HG03135 (cell line): ENCODE results near the gene OPCML.

Source experiments
- ATAC-seq: cut with Tn5 transposase; IDR thresholded peaks from one replicate; pipeline ENCODE4 v1.9.1; 2021; ENCODE audit warnings: mild to moderate bottlenecking, moderate library complexity; ENCODE audit not compliant: unreplicated experiment

The OPCML gene

GRCh38 chr11:133202816-133203215 is 329.5 kb downstream of the OPCML start:
- ATAC-seq: no peak

- no peak for ATAC-seq
These were observed 333.9 kb downstream of the OPCML start for GRCh38 chr11:133198438-133198837.

GRCh38 chr11:133197425-133197824 is 334.9 kb downstream of the OPCML start:
- no peak for ATAC-seq

DNA sequence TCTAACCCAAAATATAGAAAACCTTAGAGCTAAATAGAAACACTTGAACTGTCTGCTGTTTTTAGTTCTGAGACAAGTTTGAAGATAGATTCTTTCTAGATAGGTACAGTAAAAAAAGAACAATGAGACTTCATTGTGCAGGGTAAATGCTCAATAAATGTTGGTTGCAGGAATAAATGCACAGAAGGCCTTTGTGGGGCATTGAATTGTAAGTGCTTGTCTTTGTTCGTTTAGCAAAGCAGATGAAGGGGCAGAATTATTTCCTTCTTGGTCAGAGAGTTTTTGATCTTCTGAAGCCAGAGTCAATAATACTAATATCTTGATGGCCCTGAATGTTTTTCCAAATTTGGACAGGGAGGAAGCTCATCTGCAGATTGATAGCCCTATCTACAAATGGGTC is 340.4 kb downstream of the OPCML start:
- no peak for ATAC-seq

GRCh38 chr11:133181667-133182066 is 350.6 kb downstream of the OPCML start:
- no peak for ATAC-seq

DNA sequence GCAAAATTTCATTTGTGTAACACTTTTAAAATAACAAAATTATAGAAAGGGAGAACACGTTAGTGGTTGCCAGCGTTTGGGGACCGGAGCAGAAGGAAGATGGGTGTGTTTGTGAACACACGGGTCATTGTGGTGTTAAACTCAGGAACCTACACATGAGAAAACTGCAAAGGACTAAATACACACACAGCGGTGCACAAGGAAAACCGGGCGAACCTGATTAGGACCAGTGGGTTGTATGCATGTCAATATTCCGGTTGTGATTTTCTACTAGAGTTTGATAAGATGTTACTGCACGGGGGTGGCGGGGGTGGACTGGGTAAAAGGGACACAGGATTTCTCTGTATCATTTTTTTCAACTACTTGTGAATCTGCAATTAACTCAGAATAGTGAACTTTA is 351.2 kb downstream of the OPCML start:
- no peak for ATAC-seq

DNA sequence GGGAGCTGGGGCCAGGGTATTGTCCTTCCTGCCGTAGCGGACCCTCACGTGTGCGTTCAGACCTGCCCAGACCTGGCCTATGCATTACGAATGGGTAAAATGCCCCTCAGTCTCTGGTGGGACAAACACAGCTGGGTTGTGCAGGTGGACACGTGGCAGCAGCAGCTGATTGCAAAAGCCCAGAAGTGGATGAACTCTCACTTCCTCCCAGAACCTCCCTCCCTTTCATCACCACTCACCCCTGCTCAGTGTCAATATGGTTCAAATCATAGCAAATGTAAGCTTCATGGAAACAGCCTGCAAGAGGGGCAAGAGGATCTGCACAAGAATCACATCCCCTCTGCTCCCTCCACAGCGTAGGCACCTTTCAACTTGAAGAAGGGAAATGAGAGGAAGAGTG is 352.1 kb downstream of the OPCML start:
- no peak for ATAC-seq

DNA sequence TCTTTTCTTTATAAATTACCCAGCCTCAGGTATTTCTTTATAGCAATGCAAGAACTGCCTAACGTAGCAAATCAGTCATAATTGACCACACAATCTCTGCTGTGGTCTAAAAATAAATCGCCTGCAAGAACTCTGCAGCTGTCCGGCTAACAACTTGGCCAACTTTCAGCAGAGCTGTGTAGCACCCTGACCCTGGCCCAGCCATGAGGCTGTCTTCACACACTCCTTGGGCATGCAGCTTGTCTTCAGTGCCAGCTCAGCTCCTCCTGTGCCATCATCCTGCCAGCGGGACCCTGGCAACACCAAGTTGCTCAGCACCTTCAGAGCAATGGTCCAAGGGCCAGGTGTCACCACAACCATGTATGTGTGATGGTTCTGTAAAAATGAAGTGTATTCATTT is 355.6 kb downstream of the OPCML start:
- ATAC-seq: no peak

DNA sequence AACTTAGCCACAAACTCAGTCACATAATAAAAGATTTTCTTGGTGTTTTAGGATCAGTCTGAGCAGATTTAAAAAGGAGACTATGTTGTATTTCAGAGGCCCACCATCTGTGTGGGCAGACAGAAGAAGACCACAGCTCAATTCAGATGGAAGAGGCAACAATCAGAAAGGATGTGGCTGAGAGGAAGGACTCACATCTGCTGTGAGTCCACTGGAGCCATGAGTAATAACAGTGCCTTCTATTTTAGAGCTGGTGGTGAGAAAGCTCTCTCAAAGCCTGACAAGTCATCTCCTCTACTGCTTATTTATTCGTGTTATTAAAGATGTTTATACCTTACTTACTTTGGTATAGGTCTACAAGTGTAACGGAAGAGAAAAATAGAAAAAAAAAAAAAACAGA is 357.2 kb downstream of the OPCML start:
- ATAC-seq: no peak

DNA sequence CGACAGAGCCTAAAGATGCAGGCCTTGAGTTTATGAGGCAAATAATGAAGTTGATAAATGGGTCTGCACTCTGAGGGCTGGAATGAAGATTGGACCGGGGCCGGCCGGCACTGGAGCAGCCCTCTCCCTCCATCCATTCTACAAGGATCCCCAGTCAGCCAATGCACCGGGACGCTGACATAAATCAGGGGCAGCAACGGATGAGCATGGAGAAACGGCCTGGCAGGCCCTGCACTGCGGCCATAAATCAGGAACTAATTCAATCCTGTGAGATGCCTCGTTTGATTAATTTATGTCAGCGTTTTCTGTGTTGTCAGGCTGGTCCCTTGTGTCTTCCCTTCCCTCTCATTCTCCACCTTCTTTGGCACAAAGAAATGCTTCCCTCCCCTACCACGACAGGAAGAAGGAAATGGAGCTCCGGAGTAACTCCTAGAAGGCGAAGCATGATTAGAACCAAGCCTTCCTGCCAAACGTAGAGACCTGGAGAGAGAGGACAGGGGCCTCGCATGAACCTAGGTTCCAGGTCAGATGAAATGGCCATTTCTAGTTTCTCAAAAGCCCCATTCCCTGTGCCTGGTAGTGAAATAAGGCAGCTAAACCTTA is 358.4 kb downstream of the OPCML start:
- ATAC-seq: no peak

GRCh38 chr11:133172349-133172748 is 360.0 kb downstream of the OPCML start:
- no peak for ATAC-seq

DNA sequence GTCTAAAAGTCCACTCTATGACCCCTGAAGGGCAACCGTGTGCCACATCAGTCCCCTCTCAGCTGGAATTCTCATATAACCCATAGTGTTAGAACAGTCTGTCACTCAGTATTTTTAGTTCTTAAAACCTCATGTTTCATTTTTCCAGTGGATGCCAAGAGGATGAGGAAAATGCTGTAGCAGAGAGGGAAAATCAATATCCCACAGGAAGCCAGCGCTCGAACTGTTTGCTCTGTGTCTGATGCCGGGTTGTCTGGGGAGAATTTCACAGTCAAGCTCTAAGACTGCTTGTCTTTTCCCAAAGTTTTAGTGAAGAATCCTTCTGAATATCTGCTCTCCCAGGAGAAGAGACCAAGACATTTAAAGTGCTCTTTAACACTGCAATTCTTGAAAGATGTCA is 360.9 kb downstream of the OPCML start:
- no peak for ATAC-seq

DNA sequence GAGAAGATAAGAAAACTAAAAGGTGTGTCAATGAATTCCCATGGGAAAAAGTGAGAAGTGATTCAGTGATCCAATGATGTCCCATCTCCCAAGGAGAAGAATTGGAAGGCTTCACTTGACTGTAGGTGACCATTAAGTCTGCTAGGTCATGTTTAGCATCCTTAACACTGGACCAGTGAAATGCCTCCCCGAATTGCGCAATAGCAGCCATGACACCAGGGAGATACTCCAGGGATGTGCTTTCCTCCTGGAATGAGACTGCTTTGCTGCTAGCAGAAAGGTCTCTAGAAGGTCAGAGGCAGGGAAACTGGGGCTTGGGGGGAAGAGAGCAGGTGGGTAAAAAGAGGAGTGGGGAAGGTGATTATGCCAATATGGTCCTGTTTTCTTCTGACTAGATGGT is 364.3 kb downstream of the OPCML start:
- ATAC-seq: no peak

- no peak for ATAC-seq
These were observed 365.6 kb downstream of the OPCML start for GRCh38 chr11:133166662-133167061.

DNA sequence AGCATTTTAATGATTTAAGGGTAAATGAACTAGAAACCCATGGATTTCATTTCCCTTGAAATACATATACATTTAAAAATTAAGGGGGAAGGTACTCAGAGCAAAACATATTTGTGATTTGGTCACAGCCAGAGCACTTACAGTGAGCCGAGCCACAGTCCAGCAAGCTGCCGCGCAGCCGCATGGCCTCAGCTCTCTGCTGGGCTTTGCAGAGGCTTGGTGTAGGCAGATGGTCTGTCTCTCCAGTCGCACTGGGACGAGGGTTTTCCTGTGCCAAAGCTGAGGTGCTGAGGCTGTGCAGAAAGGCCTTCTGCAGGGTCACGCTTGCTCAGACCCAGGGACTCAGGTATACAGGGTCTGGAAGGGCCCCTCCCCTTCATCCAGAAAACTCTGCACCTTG is 367.3 kb downstream of the OPCML start:
- no peak for ATAC-seq

DNA sequence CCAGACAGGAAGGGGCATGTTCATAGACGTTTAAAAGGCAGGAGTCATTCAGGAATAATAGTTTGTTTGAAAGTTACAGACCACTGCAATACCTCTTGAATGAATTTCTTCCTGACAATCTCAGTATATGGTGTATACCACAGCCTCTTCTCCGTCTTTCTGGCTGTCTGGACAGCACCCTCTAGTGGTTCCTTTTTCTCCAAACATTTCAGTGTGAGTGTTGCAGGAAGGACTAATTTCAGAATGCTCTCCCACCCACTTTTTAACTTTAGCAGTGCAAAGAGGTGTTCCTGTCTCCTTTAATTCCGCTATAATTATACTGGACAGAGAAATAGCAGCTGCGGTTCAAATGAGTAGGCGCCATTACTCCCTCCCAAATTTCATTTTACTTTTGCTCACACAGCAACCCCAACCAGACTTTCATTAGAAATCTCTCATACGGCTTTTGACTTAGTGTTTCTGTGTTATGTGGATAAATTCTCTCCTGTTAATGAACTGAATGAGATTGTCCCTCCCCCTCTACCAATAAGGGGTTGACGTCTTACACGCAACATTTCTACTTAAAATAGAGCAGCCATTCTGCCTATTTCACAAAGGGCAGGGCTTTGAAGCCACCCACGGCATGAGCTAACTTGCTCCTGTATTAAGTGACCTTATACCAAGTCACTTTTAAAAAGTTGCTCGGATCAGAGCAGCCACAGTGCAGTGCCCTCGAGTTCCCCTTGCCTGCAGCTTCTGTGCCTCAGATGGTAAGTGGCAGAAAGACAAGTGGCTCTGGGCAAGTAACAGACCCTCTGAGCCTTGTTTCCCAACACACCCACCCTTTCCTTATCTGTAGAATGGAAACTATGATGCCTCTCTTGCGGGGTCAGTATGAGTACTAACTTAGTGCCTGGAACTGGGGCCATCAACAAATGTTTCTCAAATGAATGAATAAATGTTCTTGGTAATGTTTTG is 368.6 kb downstream of the OPCML start:
- ATAC-seq: no peak

DNA sequence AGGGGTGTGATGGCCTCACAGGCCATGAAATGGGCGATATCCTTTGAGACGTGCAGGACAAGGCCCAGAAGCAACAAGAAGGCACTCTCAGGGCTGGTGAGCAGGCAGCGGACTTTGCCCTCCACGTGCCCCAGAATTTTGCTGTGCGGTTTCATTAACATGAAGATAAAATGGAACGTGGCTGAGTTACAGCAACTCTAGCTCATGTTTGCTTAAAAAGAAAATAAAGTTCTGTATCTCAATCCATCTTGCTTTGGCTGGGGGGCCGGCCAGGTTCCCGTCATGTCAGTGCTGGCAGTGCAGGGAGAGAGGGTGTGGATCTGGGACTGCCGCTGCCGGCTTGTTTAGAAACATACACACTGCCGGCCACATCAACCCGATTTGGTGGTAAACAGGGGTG is 370.1 kb downstream of the OPCML start:
- no peak for ATAC-seq

DNA sequence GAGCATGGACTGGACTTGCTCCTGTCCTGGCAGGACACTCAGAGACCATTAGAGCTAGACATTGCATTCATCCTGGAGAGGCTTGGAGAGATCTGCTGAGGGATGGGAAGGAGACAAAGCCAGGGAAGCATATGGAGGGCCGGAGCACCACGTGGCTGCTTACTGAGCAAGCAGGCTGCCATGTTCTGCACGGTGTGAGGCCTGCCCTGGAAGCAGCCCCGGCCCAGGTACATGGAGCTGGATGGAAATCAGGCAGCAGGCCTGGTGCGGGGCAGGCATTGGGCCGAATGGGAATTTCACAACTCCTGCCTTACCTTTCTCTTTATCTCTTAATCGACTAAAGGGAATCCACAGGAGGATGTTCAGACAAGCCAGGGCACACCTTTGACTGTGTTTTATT is 371.5 kb downstream of the OPCML start:
- no peak for ATAC-seq

DNA sequence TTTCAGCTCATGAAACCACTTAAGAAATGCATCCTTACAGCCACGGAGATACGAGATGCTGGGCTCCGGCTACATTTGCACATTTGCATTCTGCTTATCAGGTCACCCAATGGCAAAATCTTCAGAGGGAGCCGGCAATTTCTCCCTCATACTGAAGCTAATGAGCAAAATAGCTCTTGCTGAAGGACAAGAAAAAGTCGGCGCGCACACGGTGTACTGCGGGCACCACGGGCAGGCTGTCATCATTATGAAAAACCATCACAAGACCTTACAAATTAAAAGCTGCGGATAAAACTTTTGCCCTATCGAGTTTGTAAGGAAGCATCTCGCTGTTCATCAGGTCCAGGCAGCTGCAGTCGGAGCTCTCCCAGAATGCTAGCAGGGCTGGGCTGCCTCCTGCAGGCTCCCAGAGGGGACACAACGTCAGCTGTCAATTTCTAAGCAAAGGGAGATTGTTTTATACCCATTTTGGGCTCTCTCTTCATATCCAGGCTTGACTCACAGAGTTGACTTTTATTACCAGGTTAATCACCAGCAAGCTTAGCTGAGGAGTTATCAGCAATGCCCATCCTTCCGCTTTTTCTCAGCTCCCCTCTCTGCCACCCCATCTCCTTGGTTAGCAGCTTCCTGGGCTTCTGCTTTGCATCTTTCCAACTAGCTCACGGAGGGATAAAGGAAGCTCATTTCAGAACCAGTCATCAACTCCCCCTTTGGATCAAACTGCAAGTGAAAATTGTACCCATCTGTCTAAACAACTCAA is 375.1 kb downstream of the OPCML start:
- no peak for ATAC-seq

GRCh38 chr11:133154781-133155180 is 377.5 kb downstream of the OPCML start:
- ATAC-seq: no peak

DNA sequence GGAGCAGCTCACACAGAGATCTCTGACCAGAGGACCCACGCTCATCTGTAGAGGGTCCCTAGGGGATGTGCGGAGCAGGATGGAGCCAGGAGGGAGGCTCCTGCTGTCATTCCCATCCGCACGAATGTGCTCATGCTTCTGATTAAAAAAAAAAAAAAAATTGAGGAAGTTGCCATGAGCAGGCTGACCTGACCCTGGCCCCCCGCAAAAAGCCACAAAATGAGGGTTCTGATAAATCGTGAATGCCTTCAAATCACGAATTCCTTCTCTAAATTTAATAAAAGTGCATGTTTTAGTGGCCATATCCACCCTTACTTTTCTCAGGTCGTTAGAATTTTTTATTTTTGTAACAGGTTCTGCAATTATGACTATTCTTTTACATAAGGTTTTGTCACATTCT is 378.2 kb downstream of the OPCML start:
- ATAC-seq: no peak

GRCh38 chr11:133153031-133153430 is 379.3 kb downstream of the OPCML start:
- ATAC-seq: no peak
